Measurements from ENCODE around the gene BCDIN3D. TPM values are rescaled to one million over a fixed set of nuclear protein-coding genes. Genes with fewer than 3 reads are reported as not detected.
"Not testable (repeated sequence)": the region's sequence is repeated elsewhere in the genome, so short reads cannot be mapped to it uniquely, and the experiment has no call there.

BCDIN3D gene
- total and polyA plus RNA-seq, 3 experiments from 2014 or later, result 6.4 to 7.6 (median 6.5) TPM

- Mint-ChIP-seq H3K4me3 (no peak overlapping the region), H3K4me1 (no peaks in the 10 kb centered on the region), H3K9me3 (no peaks in the 10 kb centered on the region), H3K27ac (no peak overlapping the region), H3K27me3 (peaks cover 4 to 6% of the 10 kb centered on the region in 2 donors), H3K36me3 (no peaks in the 10 kb centered on the region)
- no peak for DNase-seq
- no peaks in the 10 kb centered on the region for H3K36me3 ChIP-seq (ENCODE audit: insufficient read depth, low read length)
- CTCF ChIA-PET, result no interaction called here
- no peaks in the 10 kb centered on the region for H3K4me1 ChIP-seq (ENCODE audit: insufficient read depth, low read length)
- no peak overlapping the region for H3K27ac ChIP-seq (ENCODE audit: low read depth, low read length)
- no peaks in the 10 kb centered on the region for H3K9me3 ChIP-seq (ENCODE audit: low read length)
- H3K27me3 ChIP-seq (ENCODE audit: insufficient read depth, low read length, poor library complexity, severe bottlenecking), result no peaks in the 10 kb centered on the region
- H3K4me3 ChIP-seq (ENCODE audit: low read length), result no peak overlapping the region
- POLR2A ChIA-PET, result no interaction called here
These were observed 29.9 kb upstream of the BCDIN3D start for GRCh38 chr12:49872781-49873181.

DNA sequence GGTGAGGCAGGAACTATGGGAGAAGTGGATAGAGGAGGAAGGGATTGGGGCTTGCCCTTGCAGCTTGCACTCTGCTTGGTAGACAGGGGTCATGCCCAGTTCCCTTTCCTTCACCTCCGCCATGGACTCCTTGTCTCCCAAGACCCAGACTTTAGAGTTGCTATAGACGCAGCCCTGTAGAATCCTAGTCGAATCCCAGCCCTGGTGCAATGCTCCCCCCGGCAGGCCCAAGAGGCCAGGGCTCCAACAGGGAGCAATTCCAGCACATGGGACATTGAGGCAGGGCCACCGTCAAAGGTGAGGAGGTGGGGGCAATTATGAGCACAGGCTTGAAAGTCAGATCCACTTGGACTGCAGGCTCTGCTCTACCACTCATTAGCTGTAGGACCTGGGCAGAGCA lies 29.5 kb upstream of the BCDIN3D start:
- H3K4me1 ChIP-seq (ENCODE audit: insufficient read depth, low read length), result no peaks in the 10 kb centered on the region
- Mint-ChIP-seq H3K27me3 (peaks cover 4 to 6% of the 10 kb centered on the region in 2 donors), H3K4me1 (no peaks in the 10 kb centered on the region), H3K27ac (no peak overlapping the region), H3K36me3 (no peaks in the 10 kb centered on the region), H3K4me3 (no peak overlapping the region), H3K9me3 (no peaks in the 10 kb centered on the region)
- no peak overlapping the region for H3K27ac ChIP-seq (ENCODE audit: low read depth, low read length)
- H3K9me3 ChIP-seq (ENCODE audit: low read length), result no peaks in the 10 kb centered on the region
- H3K27me3 ChIP-seq (ENCODE audit: insufficient read depth, low read length, poor library complexity, severe bottlenecking), result no peaks in the 10 kb centered on the region
- H3K36me3 ChIP-seq (ENCODE audit: insufficient read depth, low read length), result no peaks in the 10 kb centered on the region
- H3K4me3 ChIP-seq (ENCODE audit: low read length), result no peak overlapping the region
- ChIA-PET CTCF (no interaction called here), POLR2A (no interaction called here)
- DNase-seq, result no peak

DNA sequence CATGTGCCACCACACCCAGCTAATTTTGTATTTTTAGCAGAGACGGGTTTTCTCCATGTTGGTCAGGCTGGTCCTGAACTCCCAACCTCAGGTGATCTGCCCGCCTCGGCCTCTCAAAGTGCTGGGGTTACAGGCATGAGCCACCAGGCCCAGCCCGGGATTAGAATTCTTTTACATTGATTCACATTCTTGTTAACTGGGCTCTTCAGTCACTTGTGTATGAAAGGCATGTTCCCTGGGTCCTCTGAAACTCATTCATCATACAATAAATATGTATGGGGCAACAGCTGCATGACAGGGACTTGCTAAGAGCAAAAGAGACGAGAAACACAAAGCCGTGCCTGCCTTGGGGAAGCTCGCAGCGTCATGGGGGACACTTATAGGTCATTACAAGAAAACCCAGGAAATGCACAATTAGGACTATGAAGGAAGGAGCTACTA lies 28.9 kb upstream of the BCDIN3D start:
- H3K27me3 Mint-ChIP-seq; CTCF ChIA-PET; DNase-seq; H3K36me3 ChIP-seq (ENCODE audit: insufficient read depth, low read length); H3K4me1 ChIP-seq (ENCODE audit: insufficient read depth, low read length); H3K27ac ChIP-seq (ENCODE audit: low read depth, low read length); POLR2A ChIA-PET; H3K27ac Mint-ChIP-seq; H3K9me3 ChIP-seq (ENCODE audit: low read length); H3K27me3 ChIP-seq (ENCODE audit: insufficient read depth, low read length, poor library complexity, severe bottlenecking); H3K4me3 ChIP-seq (ENCODE audit: low read length); H3K4me1 Mint-ChIP-seq; H3K36me3 Mint-ChIP-seq; H3K4me3 Mint-ChIP-seq; H3K9me3 Mint-ChIP-seq: not testable (repeated sequence)

DNA sequence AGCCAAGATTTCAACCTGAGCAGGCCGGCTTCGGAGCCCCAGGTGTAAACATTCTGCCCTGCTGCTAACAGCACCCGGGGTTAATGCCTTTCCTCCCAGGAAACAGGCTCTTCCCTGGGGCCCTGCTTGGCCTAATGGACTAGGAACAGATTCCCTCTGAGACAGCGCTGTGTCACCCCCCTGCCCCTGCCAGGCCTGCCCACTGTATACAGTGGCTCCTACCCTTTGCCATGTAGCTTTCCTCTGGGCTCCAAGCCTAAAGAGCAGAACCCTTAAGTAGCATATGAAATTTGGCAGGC lies 28.3 kb upstream of the BCDIN3D start:
- Histone ChIP-seq H3K4me1 (ENCODE audit: insufficient read depth, low read length) (no peaks in the 10 kb centered on the region), H3K36me3 (ENCODE audit: insufficient read depth, low read length) (no peaks in the 10 kb centered on the region), H3K9me3 (ENCODE audit: low read length) (no peaks in the 10 kb centered on the region), H3K4me3 (ENCODE audit: low read length) (no peak overlapping the region), H3K27me3 (ENCODE audit: insufficient read depth, low read length, poor library complexity, severe bottlenecking) (no peaks in the 10 kb centered on the region), H3K27ac (ENCODE audit: low read depth, low read length) (no peak overlapping the region)
- ChIA-PET CTCF (no interaction called here), POLR2A (no interaction called here)
- Mint-ChIP-seq H3K27ac (no peak overlapping the region), H3K4me3 (no peak overlapping the region), H3K4me1 (no peaks in the 10 kb centered on the region), H3K9me3 (no peaks in the 10 kb centered on the region), H3K27me3 (peaks cover 4 to 6% of the 10 kb centered on the region in 2 donors), H3K36me3 (no peaks in the 10 kb centered on the region)
- DNase-seq, result no peak

DNA sequence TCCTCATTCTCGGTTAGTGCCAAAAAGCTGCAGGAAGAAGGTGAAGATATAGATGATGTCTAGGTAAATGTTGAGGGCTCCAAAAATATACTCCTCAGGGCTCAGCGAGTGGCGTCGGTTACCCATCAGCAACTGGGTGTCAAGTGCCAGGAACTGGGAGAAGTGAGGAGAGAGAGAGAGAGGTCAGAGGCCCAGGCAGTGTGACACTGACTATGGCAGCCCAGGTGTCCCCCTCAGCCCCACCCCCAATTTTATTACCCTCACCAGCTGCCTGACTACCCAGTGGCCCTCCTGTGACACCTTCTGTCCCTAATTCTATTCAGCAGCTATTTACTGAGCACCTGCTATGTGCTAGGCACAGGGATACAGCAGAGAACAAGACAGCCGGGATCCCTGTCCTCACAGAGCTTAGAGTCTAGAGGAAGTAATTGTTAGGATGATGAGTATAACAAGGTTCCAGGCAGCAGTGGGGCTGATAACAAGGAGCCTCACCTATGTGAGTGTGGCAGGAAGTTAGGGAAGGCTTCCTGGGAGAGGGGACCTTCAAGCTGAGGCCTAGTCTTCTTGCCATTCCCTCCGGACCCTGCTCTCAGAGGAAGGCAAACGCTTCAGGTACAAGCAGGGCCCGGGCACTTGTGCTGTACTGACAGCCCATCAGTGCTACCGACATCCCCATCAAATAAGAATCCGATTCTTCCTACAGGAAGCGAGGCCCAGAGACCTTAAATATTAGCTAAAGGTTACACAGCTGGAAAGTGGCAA lies 27.8 kb upstream of the BCDIN3D start:
- ChIA-PET POLR2A (no interaction called here), CTCF (no interaction called here)
- Mint-ChIP-seq H3K36me3 (no peaks in the 10 kb centered on the region), H3K4me3 (no peak overlapping the region), H3K27me3 (peaks cover 4 to 6% of the 10 kb centered on the region in 2 donors), H3K4me1 (no peaks in the 10 kb centered on the region), H3K9me3 (no peaks in the 10 kb centered on the region), H3K27ac (no peak overlapping the region)
- Histone ChIP-seq H3K9me3 (ENCODE audit: low read length) (no peaks in the 10 kb centered on the region), H3K27me3 (ENCODE audit: insufficient read depth, low read length, poor library complexity, severe bottlenecking) (no peaks in the 10 kb centered on the region), H3K4me1 (ENCODE audit: insufficient read depth, low read length) (no peaks in the 10 kb centered on the region), H3K4me3 (ENCODE audit: low read length) (no peak overlapping the region), H3K27ac (ENCODE audit: low read depth, low read length) (no peak overlapping the region), H3K36me3 (ENCODE audit: insufficient read depth, low read length) (no peaks in the 10 kb centered on the region)
- no peak for DNase-seq

- Histone ChIP-seq H3K4me1 (ENCODE audit: insufficient read depth, low read length) (no peaks in the 10 kb centered on the region), H3K27ac (ENCODE audit: low read depth, low read length) (no peak overlapping the region), H3K9me3 (ENCODE audit: low read length) (no peaks in the 10 kb centered on the region), H3K36me3 (ENCODE audit: insufficient read depth, low read length) (no peaks in the 10 kb centered on the region), H3K4me3 (ENCODE audit: low read length) (no peak overlapping the region), H3K27me3 (ENCODE audit: insufficient read depth, low read length, poor library complexity, severe bottlenecking) (no peaks in the 10 kb centered on the region)
- ChIA-PET CTCF (interaction anchor here (0.8 kb wide), 1 partner anchor 129 kb away, joined by 3 read pairs; the partner anchor contains the start of gene TMBIM6), POLR2A (interaction anchor here (1.4 kb wide), 1 partner anchor 27 kb away, joined by 3 read pairs; the partner anchor contains the start of gene BCDIN3D)
- peaks cover 4 to 6% of the 10 kb centered on the region in 2 donors for H3K27me3 Mint-ChIP-seq
- no peaks in the 10 kb centered on the region for H3K36me3 Mint-ChIP-seq
- no peak overlapping the region for H3K27ac Mint-ChIP-seq
- no peak for DNase-seq
- no peak overlapping the region for H3K4me3 Mint-ChIP-seq
- H3K4me1 Mint-ChIP-seq, result no peaks in the 10 kb centered on the region
- no peaks in the 10 kb centered on the region for H3K9me3 Mint-ChIP-seq
These were observed 27.1 kb upstream of the BCDIN3D start for GRCh38 chr12:49869816-49870500.

- Mint-ChIP-seq H3K36me3 (no peaks in the 10 kb centered on the region), H3K9me3 (no peaks in the 10 kb centered on the region), H3K4me1 (no peaks in the 10 kb centered on the region), H3K27ac (no peak overlapping the region), H3K27me3 (peaks cover 7 to 10% of the 10 kb centered on the region in 2 donors), H3K4me3 (no peak overlapping the region)
- H3K9me3 ChIP-seq (ENCODE audit: low read length), result no peaks in the 10 kb centered on the region
- no peak overlapping the region for H3K4me3 ChIP-seq (ENCODE audit: low read length)
- no peaks in the 10 kb centered on the region for H3K4me1 ChIP-seq (ENCODE audit: insufficient read depth, low read length)
- ChIA-PET POLR2A (interaction anchor here (1.4 kb wide), 1 partner anchor 26 kb away, joined by 3 read pairs; the partner anchor contains the start of gene BCDIN3D), CTCF (interaction anchor here (0.8 to 1.0 kb wide), 3 partner anchors 76 to 187 kb away, joined by 3 read pairs; partner anchors contain the start of gene TMBIM6)
- no peaks in the 10 kb centered on the region for H3K27me3 ChIP-seq (ENCODE audit: insufficient read depth, low read length, poor library complexity, severe bottlenecking)
- no peak for DNase-seq
- H3K27ac ChIP-seq (ENCODE audit: low read depth, low read length), result peak overlapping the region; percentile 43
- H3K36me3 ChIP-seq (ENCODE audit: insufficient read depth, low read length), result no peaks in the 10 kb centered on the region
These were observed 26.3 kb upstream of the BCDIN3D start for GRCh38 chr12:49868952-49869815.

DNA sequence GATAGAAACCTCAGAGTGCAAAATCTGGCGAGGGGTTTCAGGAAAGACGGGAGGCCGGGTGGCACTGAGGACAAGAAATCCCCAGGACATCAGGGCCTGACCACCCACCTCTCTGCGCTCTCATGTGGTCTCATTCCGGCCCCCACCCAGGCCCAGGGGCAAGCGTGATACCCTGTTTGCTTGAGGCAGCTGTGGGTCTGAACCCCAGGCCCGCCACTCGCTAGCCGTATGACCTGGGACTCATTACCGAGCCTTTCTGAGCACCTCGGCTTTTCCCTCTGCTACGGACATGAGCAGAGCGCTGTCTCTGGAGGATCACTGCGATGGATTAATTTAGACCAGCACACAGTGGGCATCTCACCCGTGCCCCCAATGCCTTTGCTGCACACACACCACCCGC lies 25.5 kb upstream of the BCDIN3D start:
- no peaks in the 10 kb centered on the region for H3K36me3 Mint-ChIP-seq
- H3K27ac Mint-ChIP-seq, result no peak overlapping the region
- ChIA-PET POLR2A (no interaction called here), CTCF (interaction anchor here (1.0 to 1.5 kb wide), 5 partner anchors 29 to 187 kb away, joined by 3 to 7 read pairs (median 3); no protein-coding TSS in a partner anchor)
- Histone ChIP-seq H3K36me3 (ENCODE audit: insufficient read depth, low read length) (no peaks in the 10 kb centered on the region), H3K9me3 (ENCODE audit: low read length) (no peaks in the 10 kb centered on the region), H3K27me3 (ENCODE audit: insufficient read depth, low read length, poor library complexity, severe bottlenecking) (no peaks in the 10 kb centered on the region), H3K27ac (ENCODE audit: low read depth, low read length) (peak overlapping the region; percentile 43), H3K4me1 (ENCODE audit: insufficient read depth, low read length) (no peaks in the 10 kb centered on the region), H3K4me3 (ENCODE audit: low read length) (no peak overlapping the region)
- no peaks in the 10 kb centered on the region for H3K9me3 Mint-ChIP-seq
- no peak for DNase-seq
- no peak overlapping the region for H3K4me3 Mint-ChIP-seq
- peaks cover 7 to 8% of the 10 kb centered on the region in 2 donors for H3K27me3 Mint-ChIP-seq
- H3K4me1 Mint-ChIP-seq, result no peaks in the 10 kb centered on the region
